Heart left ventricle (tissue), 13 donors: ENCODE results near the gene DOCK1.

Source experiments
- CTCF ChIP-seq, 12 donors: fragments of 200-600 bp; sonication (generic) in 4 of 12; IDR thresholded peaks; one replicate each; pipeline versions ENCODE4 v1.5.0 to v1.8.0; 2018 to 2022; ENCODE audit warnings: antibody characterized with exemption in 12 of 12, mild to moderate bottlenecking in 5 of 12
- POLR2A ChIP-seq, 2 donors: fragments of 450-650 bp; IDR thresholded peaks; one replicate each; pipeline ENCODE4 v1.6.1; 2017; ENCODE audit warnings: antibody characterized with exemption in 2 of 2, mild to moderate bottlenecking in 2 of 2, moderate library complexity in 2 of 2
- donor health status: ischemic (EF 13 %, LVEDD 7.1; RV severe dilation, severe dysfunction).
- donor health status: DM: no; HTN: yes; CAD: no.
- donor health status: DM: no; HTN: no; CAD: no.
- donor health status: ischemic (EF 25% LVEDD 6.9; RV normal size, moderate dysfunction).
- donor health status: ischemic (EF 25% LVEDD 5.7; RV mildly dilated, moderate dysfunction).
- donor health status: ischemic (EF 35%, LVEDD 5.7; RV mildly dilated, moderate dysfunction).
- donor health status: nonischemic (EF 11% LVEDD 7.7; RV severe dilation, severe dysfunction).
- donor health status: DM: yes; HTN: yes; CAD: no.
- donor health status: PGD.
- donor health status: ischemic (EF 29% LVEDD 5.4; RV normal size, mild dysfunction).
- donor health status: nonischemic (EF 23%, LVEDD 6.1; RV moderate dilation, normal function).

- no peak for TF ChIP-seq POLR2A (IDR thresholded peaks at IDR 0.05)
- no peak for TF ChIP-seq CTCF (IDR thresholded peaks at IDR 0.05)
Measured at GRCh38 chr10:127358337-127358736, 453.1 kb downstream of the DOCK1 start.
